ENCODE results near the gene ADORA1. TPM values are rescaled to one million over a fixed set of nuclear protein-coding genes. Genes with fewer than 3 reads are reported as not detected.

ADORA1 gene
- total and polyA plus RNA-seq, 10 of the 15 experiments (the other 5 are each of a cell fraction or from before 2014, with no cell fraction given) = not detected

GRCh38 chr1:203210350-203210749 lies 82.8 kb downstream of the ADORA1 start:
- FAIRE-seq (no peak), ATAC-seq (no peak), DNase-seq (ENCODE audit: low read depth, low spot score) (no peak)
- SMC1A ChIA-PET (ENCODE audit: uncharacterized antibody, unreplicated experiment) = interaction anchor here (1.1 kb wide), 1 partner anchor 10 kb away, joined by 4 read pairs; no protein-coding TSS in a partner anchor
- intact Hi-C loops (cut with micrococcal nuclease; ENCODE audit: unreplicated experiment) (no loop called here), in situ Hi-C loops (cut with MboI) (no loop called here)
- H2AFZ ChIP-seq (ENCODE audit: control insufficient read depth, low read depth, low read length) = no peak overlapping the region
- no peaks in the 10 kb centered on the region for H3K4me1 ChIP-seq (ENCODE audit: control insufficient read depth, insufficient read depth, low read length)
- H3K27ac ChIP-seq (ENCODE audit: control insufficient read depth, insufficient read depth) = no peak overlapping the region
- no peaks in the 10 kb centered on the region for H3K36me3 ChIP-seq (ENCODE audit: control insufficient read depth in 2 of 2, insufficient read depth in 2 of 2, low read length in 1 of 2)
- no peak overlapping the region for H3K4me3 ChIP-seq
- peaks cover 0 to 5% of the 10 kb centered on the region in 2 experiments; a peak in 1 of 4 replicates for H3K27me3 ChIP-seq (replicated peaks in 1 of 2; ENCODE audit: control insufficient read depth in 2 of 2, insufficient read depth in 2 of 2, low read length in 1 of 2)
- POLR2A ChIA-PET = no interaction called here
- no peak for TF ChIP-seq FOS (IDR thresholded peaks at IDR 0.05; ENCODE audit: borderline replicate concordance, extremely low read depth, insufficient read length)
- TF ChIP-seq TARDBP (IDR thresholded peaks at IDR 0.05; ENCODE audit: borderline replicate concordance) = no peak
- TF ChIP-seq GABPA (IDR thresholded peaks at IDR 0.05; ENCODE audit: low read depth) = no peak
- TF ChIP-seq POLR2AphosphoS2 (IDR thresholded peaks at IDR 0.05; ENCODE audit: low read depth, low read length) = no peak
- no peak for TF ChIP-seq ETV6 (conservative IDR thresholded peaks at IDR 0.05 in 1 of 2, IDR thresholded peaks at IDR 0.05 in 1 of 2; ENCODE audit: borderline replicate concordance in 1 of 2, low read depth in 1 of 2)
- no peak for TF ChIP-seq RB1 (IDR thresholded peaks at IDR 0.05; ENCODE audit: borderline replicate concordance)
- no peak for TF ChIP-seq POU2F2 (IDR thresholded peaks at IDR 0.05; ENCODE audit: borderline replicate concordance, low read depth, low read length)
- TF ChIP-seq ZNF24 (IDR thresholded peaks at IDR 0.05) = no peak
- no peak for TF ChIP-seq BCL3 (IDR thresholded peaks at IDR 0.05; ENCODE audit: borderline replicate concordance, insufficient read depth, low read depth, low read length, poor library complexity, severe bottlenecking)
- TF ChIP-seq, protein P1, sequence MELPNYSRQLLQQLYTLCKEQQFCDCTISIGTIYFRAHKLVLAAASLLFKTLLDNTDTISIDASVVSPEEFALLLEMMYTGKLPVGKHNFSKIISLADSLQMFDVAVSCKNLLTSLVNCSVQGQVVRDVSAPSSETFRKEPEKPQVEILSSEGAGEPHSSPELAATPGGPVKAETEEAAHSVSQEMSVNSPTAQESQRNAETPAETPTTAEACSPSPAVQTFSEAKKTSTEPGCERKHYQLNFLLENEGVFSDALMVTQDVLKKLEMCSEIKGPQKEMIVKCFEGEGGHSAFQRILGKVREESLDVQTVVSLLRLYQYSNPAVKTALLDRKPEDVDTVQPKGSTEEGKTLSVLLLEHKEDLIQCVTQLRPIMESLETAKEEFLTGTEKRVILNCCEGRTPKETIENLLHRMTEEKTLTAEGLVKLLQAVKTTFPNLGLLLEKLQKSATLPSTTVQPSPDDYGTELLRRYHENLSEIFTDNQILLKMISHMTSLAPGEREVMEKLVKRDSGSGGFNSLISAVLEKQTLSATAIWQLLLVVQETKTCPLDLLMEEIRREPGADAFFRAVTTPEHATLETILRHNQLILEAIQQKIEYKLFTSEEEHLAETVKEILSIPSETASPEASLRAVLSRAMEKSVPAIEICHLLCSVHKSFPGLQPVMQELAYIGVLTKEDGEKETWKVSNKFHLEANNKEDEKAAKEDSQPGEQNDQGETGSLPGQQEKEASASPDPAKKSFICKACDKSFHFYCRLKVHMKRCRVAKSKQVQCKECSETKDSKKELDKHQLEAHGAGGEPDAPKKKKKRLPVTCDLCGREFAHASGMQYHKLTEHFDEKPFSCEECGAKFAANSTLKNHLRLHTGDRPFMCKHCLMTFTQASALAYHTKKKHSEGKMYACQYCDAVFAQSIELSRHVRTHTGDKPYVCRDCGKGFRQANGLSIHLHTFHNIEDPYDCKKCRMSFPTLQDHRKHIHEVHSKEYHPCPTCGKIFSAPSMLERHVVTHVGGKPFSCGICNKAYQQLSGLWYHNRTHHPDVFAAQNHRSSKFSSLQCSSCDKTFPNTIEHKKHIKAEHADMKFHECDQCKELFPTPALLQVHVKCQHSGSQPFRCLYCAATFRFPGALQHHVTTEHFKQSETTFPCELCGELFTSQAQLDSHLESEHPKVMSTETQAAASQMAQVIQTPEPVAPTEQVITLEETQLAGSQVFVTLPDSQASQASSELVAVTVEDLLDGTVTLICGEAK (IDR thresholded peaks at IDR 0.05; ENCODE audit: borderline replicate concordance) = no peak
- no peak overlapping the region for H3K9ac ChIP-seq (ENCODE audit: control insufficient read depth, insufficient read depth, low read length)
- CTCF ChIA-PET = interaction anchor here (0.9 to 3.1 kb wide), 5 partner anchors 38 to 171 kb away, joined by 3 to 11 read pairs (median 5); no protein-coding TSS in a partner anchor
- H3K79me2 ChIP-seq (ENCODE audit: control insufficient read depth, insufficient read depth, low read length) = no peaks in the 10 kb centered on the region
- no peaks in the 10 kb centered on the region for H4K20me1 ChIP-seq (ENCODE audit: control insufficient read depth, insufficient read depth)
- RAD21 ChIA-PET (ENCODE audit: unreplicated experiment) = no interaction called here
- no peak overlapping the region for H3K4me2 ChIP-seq (ENCODE audit: control insufficient read depth, insufficient read depth)
- H3K9me3 ChIP-seq (replicated peaks; ENCODE audit: control insufficient read depth, insufficient read depth, low read length) = no peaks in the 10 kb centered on the region
- BruUV-seq (replicated peaks) = no TSS peak

Data from GM12878 (cell line).